Measurements from ENCODE around the gene CD302.

Gene CD302

DNA sequence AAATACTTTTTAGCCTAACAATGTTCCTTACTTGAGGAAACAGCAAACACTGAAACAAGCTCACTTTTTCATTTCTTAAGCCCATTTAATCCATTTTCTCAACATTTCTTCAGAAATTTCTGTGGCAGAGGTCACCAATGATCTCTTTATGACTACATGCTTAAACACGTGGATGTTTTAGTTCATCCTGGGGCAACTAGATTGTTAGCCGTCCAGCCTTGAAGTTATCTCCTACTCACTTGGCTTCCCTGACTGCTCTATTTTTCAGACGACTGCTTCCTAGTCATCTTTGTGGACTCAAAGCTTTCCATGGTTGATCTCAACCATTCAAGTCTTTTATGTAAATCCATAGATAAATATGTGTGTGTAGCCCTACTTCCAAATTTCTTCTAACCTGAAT is 24.1 kb downstream of the CD302 start:
- TF ChIP-seq, protein P1, sequence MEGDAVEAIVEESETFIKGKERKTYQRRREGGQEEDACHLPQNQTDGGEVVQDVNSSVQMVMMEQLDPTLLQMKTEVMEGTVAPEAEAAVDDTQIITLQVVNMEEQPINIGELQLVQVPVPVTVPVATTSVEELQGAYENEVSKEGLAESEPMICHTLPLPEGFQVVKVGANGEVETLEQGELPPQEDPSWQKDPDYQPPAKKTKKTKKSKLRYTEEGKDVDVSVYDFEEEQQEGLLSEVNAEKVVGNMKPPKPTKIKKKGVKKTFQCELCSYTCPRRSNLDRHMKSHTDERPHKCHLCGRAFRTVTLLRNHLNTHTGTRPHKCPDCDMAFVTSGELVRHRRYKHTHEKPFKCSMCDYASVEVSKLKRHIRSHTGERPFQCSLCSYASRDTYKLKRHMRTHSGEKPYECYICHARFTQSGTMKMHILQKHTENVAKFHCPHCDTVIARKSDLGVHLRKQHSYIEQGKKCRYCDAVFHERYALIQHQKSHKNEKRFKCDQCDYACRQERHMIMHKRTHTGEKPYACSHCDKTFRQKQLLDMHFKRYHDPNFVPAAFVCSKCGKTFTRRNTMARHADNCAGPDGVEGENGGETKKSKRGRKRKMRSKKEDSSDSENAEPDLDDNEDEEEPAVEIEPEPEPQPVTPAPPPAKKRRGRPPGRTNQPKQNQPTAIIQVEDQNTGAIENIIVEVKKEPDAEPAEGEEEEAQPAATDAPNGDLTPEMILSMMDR (IDR thresholded peaks at IDR 0.05; ENCODE audit: low read length, missing control alignments): no peak

GRCh38 chr2:159773426-159773825 is 24.6 kb downstream of the CD302 start:
- no peak overlapping the region for H3K4me3 ChIP-seq (replicated peaks; ENCODE audit: low read depth, low read length)
- TF ChIP-seq, protein P1 (IDR thresholded peaks at IDR 0.05; ENCODE audit: low read length, missing control alignments): no peak
- DNase-seq (ENCODE audit: low read depth): peak; percentile 47

More for the DNA sequence above, 24.1 kb downstream of the CD302 start:
- no peak overlapping the region for H3K4me3 ChIP-seq (replicated peaks; ENCODE audit: low read depth, low read length)
- DNase-seq (ENCODE audit: low read depth): no peak

GRCh38 chr2:159769147-159769546 is 28.9 kb downstream of the CD302 start:
- no peak overlapping the region for H3K4me3 ChIP-seq (replicated peaks; ENCODE audit: low read depth, low read length)
- TF ChIP-seq, protein P1 (IDR thresholded peaks at IDR 0.05; ENCODE audit: low read length, missing control alignments): no peak
- no peak for DNase-seq (ENCODE audit: low read depth)

DNA sequence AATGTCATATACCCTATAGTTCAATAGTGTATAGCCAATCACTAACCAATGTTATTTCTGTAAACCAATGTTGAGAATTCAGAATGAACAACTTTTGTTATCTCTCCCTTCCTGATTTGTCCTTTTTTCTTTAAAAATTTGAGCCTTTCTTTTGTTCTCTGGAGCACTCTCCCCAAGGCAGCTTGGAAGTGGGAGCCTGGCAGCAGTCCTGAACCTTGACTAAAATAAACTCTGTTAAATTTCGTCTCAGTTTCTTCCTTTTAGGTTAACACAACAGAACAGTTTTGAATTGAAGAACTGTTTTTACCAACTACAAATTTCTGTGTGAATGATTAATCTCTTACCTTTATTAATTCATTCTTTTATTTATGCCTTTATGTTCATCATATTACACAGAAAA is 35.9 kb downstream of the CD302 start:
- TF ChIP-seq, protein P1 (IDR thresholded peaks at IDR 0.05; ENCODE audit: low read length, missing control alignments): no peak
- no peak for DNase-seq (ENCODE audit: low read depth)
- no peak overlapping the region for H3K4me3 ChIP-seq (replicated peaks; ENCODE audit: low read depth, low read length)

GRCh38 chr2:159760326-159760725 is 37.7 kb downstream of the CD302 start:
- DNase-seq (ENCODE audit: low read depth): no peak
- TF ChIP-seq, protein P1 (IDR thresholded peaks at IDR 0.05; ENCODE audit: low read length, missing control alignments): no peak
- H3K4me3 ChIP-seq (replicated peaks; ENCODE audit: low read depth, low read length): no peak overlapping the region

DNA sequence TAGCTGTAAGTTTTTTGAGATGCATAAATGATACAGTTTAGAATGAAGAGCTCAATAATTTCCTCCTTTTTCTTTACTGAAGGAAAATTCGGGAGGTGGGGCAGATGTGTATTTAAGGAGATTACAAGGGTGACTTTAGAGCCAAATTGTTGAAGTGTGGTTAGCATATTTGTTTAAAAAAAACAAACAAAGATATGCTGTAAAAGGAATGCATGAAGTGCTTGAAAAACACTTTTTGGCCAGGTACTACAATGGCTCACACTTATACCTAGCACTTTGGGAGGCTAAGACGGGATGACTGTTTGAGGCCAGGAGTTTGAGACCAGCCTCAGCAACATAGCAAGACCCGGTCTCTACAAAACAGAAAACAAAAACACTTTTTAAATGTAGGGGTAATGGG is 38.4 kb downstream of the CD302 start:
- H3K4me3 ChIP-seq (replicated peaks; ENCODE audit: low read depth, low read length): no peak overlapping the region
- TF ChIP-seq, protein P1 (IDR thresholded peaks at IDR 0.05; ENCODE audit: low read length, missing control alignments): no peak
- no peak for DNase-seq (ENCODE audit: low read depth)

DNA sequence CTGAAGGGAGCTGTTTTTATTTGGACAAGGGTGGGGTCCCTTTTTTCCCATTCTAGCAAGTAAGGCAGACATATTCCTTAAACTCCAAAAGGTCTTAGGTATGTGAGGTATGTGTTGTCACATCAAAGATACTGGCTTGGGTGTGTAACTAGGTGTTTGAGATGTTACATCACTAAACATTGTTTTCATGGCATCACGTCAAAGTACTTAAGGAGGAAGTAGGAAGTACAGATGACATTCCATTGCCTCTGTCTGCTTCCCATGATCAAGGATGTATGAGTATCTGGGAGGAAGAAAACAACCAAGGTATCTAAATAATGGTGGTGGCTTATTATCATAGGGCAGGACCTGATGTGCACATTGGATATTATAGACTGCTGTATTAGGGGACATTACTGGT is 39.3 kb downstream of the CD302 start:
- peak; percentile 52 for DNase-seq (ENCODE audit: low read depth)
- no peak overlapping the region for H3K4me3 ChIP-seq (replicated peaks; ENCODE audit: low read depth, low read length)
- TF ChIP-seq, protein P1 (IDR thresholded peaks at IDR 0.05; ENCODE audit: low read length, missing control alignments): no peak
